Measurements from ENCODE around the gene TTLL5.

Gene TTLL5

GRCh38 chr14:75640876-75641275, 20.2 kb upstream of the TTLL5 start:
- H3K27ac ChIP-seq: no peak overlapping the region
- no peak for TF ChIP-seq CTCF (conservative IDR thresholded peaks at IDR 0.05)

- no peak for TF ChIP-seq CTCF (conservative IDR thresholded peaks at IDR 0.05)
- H3K27ac ChIP-seq: peak overlapping the region; percentile 56
These were observed 17.1 kb upstream of the TTLL5 start for GRCh38 chr14:75643985-75644384.

GRCh38 chr14:75645056-75645455, 16.0 kb upstream of the TTLL5 start:
- no peak for TF ChIP-seq CTCF (conservative IDR thresholded peaks at IDR 0.05)
- H3K27ac ChIP-seq: no peak overlapping the region

- TF ChIP-seq CTCF (conservative IDR thresholded peaks at IDR 0.05): no peak
- H3K27ac ChIP-seq: no peak overlapping the region
These were observed 14.3 kb upstream of the TTLL5 start for GRCh38 chr14:75646762-75647161.

DNA sequence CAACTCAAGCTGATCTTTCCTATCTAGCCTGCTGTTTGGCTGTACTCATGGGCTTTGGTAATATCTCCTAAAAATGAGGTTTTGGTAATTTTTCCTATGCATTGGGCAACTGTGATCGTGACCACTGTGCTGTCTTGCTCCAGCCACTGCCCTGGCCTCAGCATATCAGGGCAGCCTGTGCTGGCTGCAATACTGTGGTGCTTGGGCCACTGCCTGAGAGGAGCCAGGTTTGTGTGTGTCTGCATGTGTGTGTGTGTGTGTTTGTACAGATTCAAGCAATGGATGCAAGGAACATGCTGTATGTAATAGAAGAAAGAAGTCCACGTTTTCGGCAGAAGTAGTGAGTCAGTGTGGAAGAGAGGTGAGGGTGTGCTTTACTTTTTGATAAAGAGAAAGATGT, 13.4 kb upstream of the TTLL5 start:
- peak overlapping the region; percentile 40; the same call in 1 of the 2 replicates for H3K27ac ChIP-seq
- no peak for TF ChIP-seq CTCF (conservative IDR thresholded peaks at IDR 0.05)

DNA sequence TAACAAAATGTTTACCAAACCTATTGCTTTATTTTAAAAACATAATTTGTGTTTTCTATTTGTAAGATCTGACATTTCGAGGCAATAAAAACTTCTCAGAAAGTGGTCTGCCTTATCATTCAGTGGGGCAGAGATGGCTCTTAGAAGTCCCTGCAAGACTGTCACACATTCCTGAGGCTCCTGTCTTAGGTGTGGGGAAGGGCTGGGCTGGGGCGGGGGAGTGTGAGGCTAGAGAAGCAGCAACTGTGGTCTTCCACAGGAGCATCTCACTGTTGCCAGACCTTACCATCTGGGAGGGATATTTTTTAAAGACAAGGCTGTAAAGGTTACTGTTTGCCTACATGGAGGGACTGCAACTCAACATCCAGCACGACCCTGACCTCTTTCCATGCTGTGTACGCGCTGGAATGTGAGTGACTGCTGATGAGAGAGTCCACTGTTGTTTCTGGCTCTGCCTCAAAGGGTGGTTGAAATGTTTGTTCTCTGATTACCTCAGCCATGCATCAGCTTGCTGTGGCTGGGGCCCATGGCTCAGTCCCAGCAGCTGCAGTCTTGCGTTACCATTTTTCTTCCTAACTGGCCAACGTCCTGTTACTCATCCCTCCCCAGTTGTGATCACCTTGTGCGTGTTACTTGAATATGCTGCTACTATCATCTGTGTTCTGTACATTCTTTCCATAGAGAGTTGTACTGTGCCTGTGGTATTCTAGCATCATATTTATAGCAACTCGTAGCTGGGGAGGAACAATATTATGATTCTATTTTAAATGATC, 12.8 kb upstream of the TTLL5 start:
- no peak for TF ChIP-seq CTCF (conservative IDR thresholded peaks at IDR 0.05)
- peak overlapping the region; percentile 40; the same call in 1 of the 2 replicates for H3K27ac ChIP-seq

- TF ChIP-seq CTCF (conservative IDR thresholded peaks at IDR 0.05): no peak
- H3K27ac ChIP-seq: peak overlapping the region; percentile 40; the same call in 1 of the 2 replicates
These were observed 11.7 kb upstream of the TTLL5 start for GRCh38 chr14:75649337-75649736.

Measured in VCaP (cell line).